ENCODE data around the gene NDUFA11. TPM values are rescaled to one million over a fixed set of nuclear protein-coding genes. Genes with fewer than 3 reads are reported as not detected.

Gene NDUFA11
- polyA plus RNA-seq, 1 of the 3 experiments (the other 2 are of a cell fraction): 534 TPM

DNA sequence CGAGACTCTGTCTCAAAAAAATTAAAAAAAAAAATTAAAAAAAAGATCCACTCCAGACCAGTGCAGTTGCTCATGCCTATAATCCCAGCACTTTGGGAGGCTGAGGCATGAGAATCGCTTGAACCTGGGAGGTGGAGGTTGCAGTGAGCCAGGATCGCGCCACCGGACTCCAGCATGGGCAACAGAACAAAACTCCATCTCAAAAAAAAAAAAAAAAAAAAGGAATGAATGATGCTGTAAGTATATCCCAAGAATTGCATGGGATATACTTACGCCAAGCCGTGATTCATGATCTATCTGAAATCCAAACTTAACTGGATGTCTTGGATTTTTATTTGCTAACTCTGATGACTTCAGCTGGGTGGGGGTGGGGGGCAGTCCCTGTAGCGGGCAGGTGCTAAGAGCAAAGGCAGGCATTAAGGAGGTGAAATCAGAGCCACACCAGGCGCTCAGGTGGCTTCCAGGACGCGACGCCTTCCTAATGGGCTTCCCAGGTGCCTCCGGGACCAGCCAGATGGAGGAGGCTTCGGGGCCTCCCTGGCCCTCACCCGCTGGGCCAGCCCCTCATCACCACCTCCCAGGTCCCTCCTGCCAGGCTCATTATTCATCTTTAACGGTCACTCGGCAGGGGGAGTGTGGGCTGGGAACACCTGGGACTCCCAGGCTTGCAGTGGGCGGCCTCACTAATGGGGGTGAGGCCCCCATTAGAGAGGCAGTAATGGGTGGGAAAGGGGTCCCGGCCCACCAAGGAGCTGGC, 21.9 kb downstream of the NDUFA11 start:
- CTCF ChIA-PET: interaction anchor here (3.2 kb wide), 1 partner anchor 78 kb away, joined by 11 read pairs; no protein-coding TSS in a partner anchor
- Histone ChIP-seq H3K27ac (ENCODE audit: low read depth in 2 of 2, low read length in 1 of 2) (no peak overlapping the region), H2AFZ (ENCODE audit: low read depth) (no peak overlapping the region), H3K79me2 (ENCODE audit: insufficient read depth) (no peaks in the 10 kb centered on the region), H3K36me3 (replicated peaks in 1 of 2; ENCODE audit: control insufficient read depth in 1 of 2, insufficient read depth in 2 of 2, low read length in 1 of 2) (no peaks in the 10 kb centered on the region), H3K4me3 (ENCODE audit: low read depth in 2 of 2, low read length in 1 of 2) (no peak overlapping the region), H3K4me1 (ENCODE audit: control insufficient read depth in 1 of 2, insufficient read depth in 2 of 2, low read depth in 1 of 2, low read length in 1 of 2) (no peaks in the 10 kb centered on the region), H3K9me2 (no peaks in the 10 kb centered on the region), H3F3A (replicated peaks; ENCODE audit: insufficient read depth) (no peaks in the 10 kb centered on the region), H3K27me3 (ENCODE audit: insufficient read depth) (no peaks in the 10 kb centered on the region; the same call in 1 of the 2 replicates), H4K20me1 (ENCODE audit: insufficient read depth) (no peaks in the 10 kb centered on the region), H3K9me3 (no peaks in the 10 kb centered on the region), H3K4me2 (no peak overlapping the region), H3K9ac (no peak overlapping the region)
- no peak for DNase-seq
- POLR2A ChIA-PET: no interaction called here
- 57% methylated on average over 10 of the region's 19 CpGs for WGBS (ENCODE audit: low lambda C conversion rate)
- TF ChIP-seq SMC3 (IDR thresholded peaks at IDR 0.05; ENCODE audit: low read depth, low read length): no peak
- TF ChIP-seq EZH2phosphoT487 (IDR thresholded peaks at IDR 0.05; ENCODE audit: borderline replicate concordance, low read depth): no peak
- no peak for TF ChIP-seq FOSL2 (IDR thresholded peaks at IDR 0.05; ENCODE audit: borderline replicate concordance, low read depth)
- TF ChIP-seq POLR2AphosphoS5 (IDR thresholded peaks at IDR 0.05; ENCODE audit: low read depth, low read length): no peak
- no peak for TF ChIP-seq FOXJ3 (CRISPR knock-in tag; IDR thresholded peaks at IDR 0.05)
- no peak for TF ChIP-seq RXRA (IDR thresholded peaks at IDR 0.05; ENCODE audit: borderline replicate concordance, low read depth)
- TF ChIP-seq, protein P1, sequence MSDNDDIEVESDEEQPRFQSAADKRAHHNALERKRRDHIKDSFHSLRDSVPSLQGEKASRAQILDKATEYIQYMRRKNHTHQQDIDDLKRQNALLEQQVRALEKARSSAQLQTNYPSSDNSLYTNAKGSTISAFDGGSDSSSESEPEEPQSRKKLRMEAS (IDR thresholded peaks at IDR 0.05; ENCODE audit: low read depth): no peak
- no peak for TF ChIP-seq TCF12 (IDR thresholded peaks at IDR 0.05)
- TF ChIP-seq RFX5 (IDR thresholded peaks at IDR 0.05; ENCODE audit: low read length): no peak
- no peak for TF ChIP-seq PBX3 (IDR thresholded peaks at IDR 0.05)
- TF ChIP-seq CHD2 (IDR thresholded peaks at IDR 0.05; ENCODE audit: low read length, partially characterized antibody): no peak

GRCh38 chr19:5880604-5881078, 22.9 kb downstream of the NDUFA11 start:
- Histone ChIP-seq H3K27ac (ENCODE audit: low read depth in 2 of 2, low read length in 1 of 2) (no peak overlapping the region), H3K9ac (no peak overlapping the region), H3F3A (replicated peaks; ENCODE audit: insufficient read depth) (no peaks in the 10 kb centered on the region), H3K9me2 (no peaks in the 10 kb centered on the region), H3K27me3 (ENCODE audit: insufficient read depth) (no peaks in the 10 kb centered on the region; the same call in 1 of the 2 replicates), H3K36me3 (replicated peaks in 1 of 2; ENCODE audit: control insufficient read depth in 1 of 2, insufficient read depth in 2 of 2, low read length in 1 of 2) (no peaks in the 10 kb centered on the region), H3K4me2 (no peak overlapping the region), H2AFZ (ENCODE audit: low read depth) (no peak overlapping the region), H4K20me1 (ENCODE audit: insufficient read depth) (no peaks in the 10 kb centered on the region), H3K4me1 (ENCODE audit: control insufficient read depth in 1 of 2, insufficient read depth in 2 of 2, low read depth in 1 of 2, low read length in 1 of 2) (peaks cover 0 to 6% of the 10 kb centered on the region in 2 experiments; a peak in 1 of 4 replicates), H3K9me3 (no peaks in the 10 kb centered on the region), H3K4me3 (ENCODE audit: low read depth in 2 of 2, low read length in 1 of 2) (no peak overlapping the region), H3K79me2 (ENCODE audit: insufficient read depth) (no peaks in the 10 kb centered on the region)
- ChIA-PET POLR2A (no interaction called here), CTCF (interaction anchor here (1.5 kb wide), 1 partner anchor 13 kb away, joined by 4 read pairs; no protein-coding TSS in a partner anchor)
- TF ChIP-seq RAD21 (IDR thresholded peaks at IDR 0.05; ENCODE audit: low read length): no peak
- no peak for TF ChIP-seq JUND (IDR thresholded peaks at IDR 0.05)
- TF ChIP-seq, protein P1 (IDR thresholded peaks at IDR 0.05; ENCODE audit: low read depth): no peak
- TF ChIP-seq USF1 (IDR thresholded peaks at IDR 0.05; ENCODE audit: borderline replicate concordance, low read depth): no peak
- 43% methylated on average over 7 of the region's 15 CpGs for WGBS (ENCODE audit: low lambda C conversion rate)
- no peak for DNase-seq
